T-cell (primary cell): ENCODE data around the gene TLK1. TPM values are rescaled to one million over a fixed set of nuclear protein-coding genes. Genes with fewer than 3 reads are reported as not detected.
A peak's percentile ranks its signal among the peaks of the same experiment; 100 is the strongest.
"Not testable (repeated sequence)": the region's sequence is repeated elsewhere in the genome, so short reads cannot be mapped to it uniquely, and the experiment has no call there.

Experiments used
- ATAC-seq, 4 experiments: fragments of 200-7000 bp in 3 of 4; fragments of 150-1000 bp in 1 of 4; cut with Tn5 transposase; replicated peaks in 1 of 4; 1 replicate in 3 of 4; 2 replicates in 1 of 4; pipeline ENCODE4 v1.10.0; 2021; ENCODE audit warnings: moderate library complexity in 3 of 4, mild to moderate bottlenecking in 2 of 4, moderate number of reproducible peaks in 1 of 4
- CTCF ChIA-PET, 2 donors: fragments of 300-600 bp; sonication (Branson Sonifier 250); formaldehyde crosslinking; loops; one replicate each; lab custom pipeline; 2022; ENCODE audit warnings: antibody characterized with exemption in 2 of 2; lab: Charles Lee
- POLR2A ChIA-PET, 2 donors: fragments of 300-600 bp; sonication (Branson Sonifier 250); formaldehyde crosslinking; loops; one replicate each; lab custom pipeline; 2022; ENCODE audit warnings: antibody characterized with exemption in 2 of 2; lab: Charles Lee
- DNase-seq, 35 experiments: peaks; one replicate each; pipeline versions ENCODE4 v3.0.0 to v3.0.0-alpha.2; 2013 to 2023
- H3K27ac ChIP-seq: one replicate; pipeline ENCODE4 v1.5.1; 2013; ENCODE audit warnings: low read length
- H3K27me3 ChIP-seq, 2 experiments: replicated peaks in 1 of 2; 1 replicate in 1 of 2; 2 replicates in 1 of 2; pipeline versions ENCODE4 v1.6.1 to v1.7.0; 2013; ENCODE audit warnings: low read length in 1 of 2, mixed read lengths in 1 of 2; ENCODE audit not compliant: control insufficient read depth in 2 of 2, insufficient read depth in 2 of 2; ENCODE audit errors: extremely low read depth in 1 of 2
- H3K36me3 ChIP-seq, 2 donors: 1 replicate in 1 of 2; 2 replicates in 1 of 2; pipeline versions ENCODE4 v1.6.1 to v1.7.0; 2013; ENCODE audit warnings: low read length in 1 of 2; ENCODE audit not compliant: control insufficient read depth in 2 of 2, insufficient read depth in 1 of 2; ENCODE audit errors: extremely low read depth in 1 of 2
- H3K4me1 ChIP-seq, 2 experiments: 1 replicate in 1 of 2; 2 replicates in 1 of 2; pipeline versions ENCODE4 v1.6.1 to v1.7.0; 2013; ENCODE audit warnings: low read length in 2 of 2, mixed read lengths in 1 of 2; ENCODE audit not compliant: insufficient read depth in 2 of 2, control insufficient read depth in 1 of 2; ENCODE audit errors: extremely low read depth in 1 of 2
- H3K4me3 ChIP-seq, 2 donors: 1 replicate in 1 of 2; 2 replicates in 1 of 2; pipeline versions ENCODE4 v1.5.1 to v1.7.0; 2013; ENCODE audit warnings: mild to moderate bottlenecking in 2 of 2, low read length in 1 of 2, moderate library complexity in 1 of 2; ENCODE audit not compliant: control insufficient read depth in 1 of 2; ENCODE audit errors: extremely low read depth in 1 of 2
- H3K9me3 ChIP-seq: 2 replicates; pipeline ENCODE4 v1.7.0; 2013
- H3K27ac Mint-ChIP-seq, 2 donors: one replicate each; pipeline ENCODE4 v1.8.0; 2020 to 2021; ENCODE audit warnings: mild to moderate bottlenecking in 2 of 2, mixed read lengths in 2 of 2
- H3K27me3 Mint-ChIP-seq, 2 donors: one replicate each; pipeline ENCODE4 v1.8.0; 2021 to 2022; ENCODE audit warnings: mixed read lengths in 2 of 2
- H3K36me3 Mint-ChIP-seq: one replicate; pipeline ENCODE4 v1.8.0; 2021; ENCODE audit warnings: mixed read lengths
- H3K4me1 Mint-ChIP-seq, 3 donors: one replicate each; pipeline ENCODE4 v1.8.0; 2020 to 2022; ENCODE audit warnings: mixed read lengths in 3 of 3, mild to moderate bottlenecking in 1 of 3
- H3K4me3 Mint-ChIP-seq, 3 donors: one replicate each; pipeline ENCODE4 v1.8.0; 2020 to 2022; ENCODE audit warnings: mild to moderate bottlenecking in 3 of 3, mixed read lengths in 3 of 3, moderate library complexity in 3 of 3
- H3K9me3 Mint-ChIP-seq, 3 donors: one replicate each; pipeline ENCODE4 v1.8.0; 2020 to 2022; ENCODE audit warnings: mixed read lengths in 3 of 3
- WGBS: methylation state at CpG from one replicate; pipeline ENCODE4 v1.1.5; 2013; ENCODE audit warnings: missing lambda C conversion rate; ENCODE audit not compliant: insufficient coverage; 5-methylcytosine and 5-hydroxymethylcytosine counted together
- total RNA-seq, 35 experiments: library from RNA in 6 of 35; stranded (reverse) in 6 of 35; fragments of 120-200 nt in 1 of 35; gene quantifications; one replicate each; pipeline versions ENCODE4 v1.2.1 to v1.2.4 and lab custom pipeline; 2013 to 2026

The TLK1 gene
- total RNA-seq, 5 donors from 2014 or later (not counting 1 experiment from before 2014, with no cell fraction given): 112 to 129 (median 120) TPM

- H3K27ac Mint-ChIP-seq: peak overlapping the region in 1 of 2 donors; percentile 59
- Histone ChIP-seq H3K9me3 (peaks cover 2% of the 10 kb centered on the region), H3K4me1 (peaks cover 6 to 8% of the 10 kb centered on the region in 2 experiments), H3K4me3 (no peak overlapping the region), H3K36me3 (peaks cover 0 to 6% of the 10 kb centered on the region in 2 donors), H3K27me3 (no peaks in the 10 kb centered on the region), H3K27ac (no peak overlapping the region)
- POLR2A ChIA-PET: no interaction called here
- H3K27me3 Mint-ChIP-seq: no peaks in the 10 kb centered on the region
- H3K4me3 Mint-ChIP-seq: no peak overlapping the region
- H3K36me3 Mint-ChIP-seq: peaks cover 52% of the 10 kb centered on the region
- ATAC-seq (no peak), DNase-seq (no peak)
- WGBS: no CpG with 5 or more reads among the region's 1 CpG
- peaks cover 0 to 14% (median 13%) of the 10 kb centered on the region in 3 donors for H3K9me3 Mint-ChIP-seq
- peaks cover 64 to 80% (median 68%) of the 10 kb centered on the region in 3 donors for H3K4me1 Mint-ChIP-seq
- CTCF ChIA-PET: no interaction called here
Measured at GRCh38 chr2:171104379-171104778, 56.3 kb downstream of the TLK1 start.

DNA sequence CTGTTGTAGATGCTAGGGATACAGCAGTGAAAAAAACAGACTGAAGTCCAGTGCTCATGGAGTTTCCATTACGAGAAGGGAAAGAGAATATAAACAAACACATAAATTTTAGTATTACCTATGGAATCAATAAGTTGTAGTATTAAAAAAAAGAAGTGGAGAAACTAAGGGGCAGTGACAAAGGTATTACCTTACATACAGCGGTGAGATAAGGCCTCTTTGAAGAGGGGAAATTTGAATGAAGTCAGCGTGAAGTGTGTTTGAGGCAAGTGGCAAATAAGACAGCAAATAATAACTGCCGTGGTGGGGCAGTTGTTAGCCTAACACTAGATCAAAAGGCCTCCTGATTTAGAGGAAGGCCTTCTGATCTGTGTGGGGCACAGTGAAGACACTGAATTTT is 57.9 kb downstream of the TLK1 start:
- H3K36me3 Mint-ChIP-seq: peaks cover 61% of the 10 kb centered on the region
- ChIA-PET POLR2A (no interaction called here), CTCF (no interaction called here)
- 8% methylated on average over 2 of the region's 4 CpGs for WGBS
- no peaks in the 10 kb centered on the region for H3K27me3 ChIP-seq
- H3K9me3 ChIP-seq: peaks cover 2% of the 10 kb centered on the region
- ATAC-seq (peak in 2 of 4 experiments; percentile 20 to 63), DNase-seq (peak in 1 of 35 experiments; percentile 43)
- H3K27me3 Mint-ChIP-seq: no peaks in the 10 kb centered on the region
- peaks cover 0 to 6% of the 10 kb centered on the region in 2 donors for H3K36me3 ChIP-seq
- peaks cover 5 to 8% of the 10 kb centered on the region in 2 experiments for H3K4me1 ChIP-seq
- H3K9me3 Mint-ChIP-seq: peaks cover 0 to 30% (median 23%) of the 10 kb centered on the region in 3 donors
- peak overlapping the region in 1 of 3 donors; percentile 8 for H3K4me3 Mint-ChIP-seq
- no peak overlapping the region for H3K27ac ChIP-seq
- no peak overlapping the region for H3K4me3 ChIP-seq
- H3K4me1 Mint-ChIP-seq: peaks cover 54 to 70% (median 59%) of the 10 kb centered on the region in 3 donors
- H3K27ac Mint-ChIP-seq: peak overlapping the region; percentile 12 to 78

GRCh38 chr2:171100370-171100769 is 60.3 kb downstream of the TLK1 start:
- Histone ChIP-seq H3K4me3 (no peak overlapping the region), H3K36me3 (peaks cover 0 to 6% of the 10 kb centered on the region in 2 donors), H3K27ac (no peak overlapping the region), H3K27me3 (no peaks in the 10 kb centered on the region), H3K4me1 (peaks cover 3 to 8% of the 10 kb centered on the region in 2 experiments), H3K9me3 (peaks cover 2% of the 10 kb centered on the region)
- H3K27me3 Mint-ChIP-seq: no peaks in the 10 kb centered on the region
- CTCF ChIA-PET: no interaction called here
- peaks cover 54% of the 10 kb centered on the region for H3K36me3 Mint-ChIP-seq
- POLR2A ChIA-PET: no interaction called here
- no peak for DNase-seq
- peaks cover 0 to 36% (median 25%) of the 10 kb centered on the region in 3 donors for H3K9me3 Mint-ChIP-seq
- H3K4me1 Mint-ChIP-seq: peaks cover 46 to 66% (median 51%) of the 10 kb centered on the region in 3 donors
- no peak overlapping the region for H3K27ac Mint-ChIP-seq
- 80% methylated on average over 1 of the region's 3 CpGs for WGBS
- no peak overlapping the region for H3K4me3 Mint-ChIP-seq
- no peak for ATAC-seq

DNA sequence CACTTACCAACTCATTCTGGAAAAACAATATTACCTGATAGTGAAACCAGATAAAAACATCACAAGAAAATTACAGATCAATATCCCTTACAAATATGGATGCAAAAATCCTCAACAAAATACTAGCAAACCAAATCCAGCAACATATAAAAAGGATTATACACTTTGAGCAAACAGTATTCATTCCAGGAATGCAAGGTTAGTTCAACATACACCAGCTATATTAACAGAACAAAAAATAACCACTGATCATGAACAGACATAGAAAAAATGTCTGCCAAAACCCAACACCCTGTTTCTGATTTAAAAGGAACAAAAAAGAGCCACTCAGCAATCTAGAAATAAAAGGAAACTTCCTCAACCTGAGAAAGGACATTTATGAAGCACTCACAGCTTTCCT is 62.1 kb downstream of the TLK1 start:
- ChIA-PET CTCF (interaction anchor here in 1 of 2 donors (0.7 kb wide), 1 partner anchor 469 kb away, joined by 3 read pairs; no protein-coding TSS in a partner anchor), POLR2A (no interaction called here)
- Histone ChIP-seq H3K4me1 (peaks cover 3 to 7% of the 10 kb centered on the region in 2 experiments), H3K36me3 (peaks cover 0 to 6% of the 10 kb centered on the region in 2 donors), H3K27ac (no peak overlapping the region), H3K27me3 (no peaks in the 10 kb centered on the region), H3K9me3 (peaks cover 2% of the 10 kb centered on the region), H3K4me3 (no peak overlapping the region)
- Mint-ChIP-seq H3K27ac (no peak overlapping the region), H3K9me3 (peaks cover 0 to 32% (median 22%) of the 10 kb centered on the region in 3 donors), H3K27me3 (no peaks in the 10 kb centered on the region), H3K4me1 (peaks cover 49 to 61% (median 53%) of the 10 kb centered on the region in 3 donors), H3K36me3 (peaks cover 50% of the 10 kb centered on the region), H3K4me3 (no peak overlapping the region)
- ATAC-seq: no peak
- DNase-seq: no peak

DNA sequence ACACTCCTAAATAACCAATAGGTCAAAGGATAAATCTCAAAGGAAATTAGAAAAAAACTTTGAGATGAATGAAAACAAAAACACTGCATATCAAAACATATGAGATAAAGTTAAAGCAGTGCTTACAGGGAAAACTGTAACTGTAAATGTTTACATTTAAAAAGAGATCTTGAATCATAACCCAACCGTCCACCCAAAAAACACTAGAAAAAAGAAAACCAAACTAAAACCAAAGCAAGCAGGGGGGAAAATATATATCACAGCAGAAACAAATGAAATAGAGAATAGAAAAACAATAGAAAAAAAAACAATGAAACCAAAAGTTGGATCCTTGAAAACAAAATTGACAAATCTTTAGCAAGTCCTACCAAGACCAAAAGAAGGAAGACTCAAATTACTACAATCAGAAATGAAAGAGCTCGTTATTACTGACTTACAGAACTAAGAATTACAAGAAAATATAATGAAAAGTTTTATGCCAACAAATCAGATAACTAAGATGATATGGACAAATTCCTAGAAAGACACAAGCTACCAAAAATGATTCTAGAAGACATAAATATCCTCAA is 65.6 kb downstream of the TLK1 start:
- CTCF ChIA-PET: interaction anchor here (0.9 to 1.0 kb wide), 2 partner anchors 8 kb away, joined by 3 to 5 read pairs; no protein-coding TSS in a partner anchor
- Mint-ChIP-seq H3K4me3 (peak overlapping the region in 1 of 3 donors; percentile 27), H3K27me3 (no peaks in the 10 kb centered on the region), H3K9me3 (peaks cover 0 to 28% (median 19%) of the 10 kb centered on the region in 3 donors), H3K27ac (no peak overlapping the region), H3K36me3 (peaks cover 51% of the 10 kb centered on the region), H3K4me1 (peaks cover 42 to 52% (median 50%) of the 10 kb centered on the region in 3 donors)
- no peaks in the 10 kb centered on the region for H3K4me1 ChIP-seq
- H3K27ac ChIP-seq: no peak overlapping the region
- H3K4me3 ChIP-seq: no peak overlapping the region
- H3K36me3 ChIP-seq: peaks cover 0 to 6% of the 10 kb centered on the region in 2 donors
- peaks cover 2% of the 10 kb centered on the region for H3K9me3 ChIP-seq
- ATAC-seq: no peak
- no peaks in the 10 kb centered on the region for H3K27me3 ChIP-seq
- POLR2A ChIA-PET: no interaction called here
- DNase-seq: no peak
- WGBS: no CpG with 5 or more reads among the region's 2 CpGs

DNA sequence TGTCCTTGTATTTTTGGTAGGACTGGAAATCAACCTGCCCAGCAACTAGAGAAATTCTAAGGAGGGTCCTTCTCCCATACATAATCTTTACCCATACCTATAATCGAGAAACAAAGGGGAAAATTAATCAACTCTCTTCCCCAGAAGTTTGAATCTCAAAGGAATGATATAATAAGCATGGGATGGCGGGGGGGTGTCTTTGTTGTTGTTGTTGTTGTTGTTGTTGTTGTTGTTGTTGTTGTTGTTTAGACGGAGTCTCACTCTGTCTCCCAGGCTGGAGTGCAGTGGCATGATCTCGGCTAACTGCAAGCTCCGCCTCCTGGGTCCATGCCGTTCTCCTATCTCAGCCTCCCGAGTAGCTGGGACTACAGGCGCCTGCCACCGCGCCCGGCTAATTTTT is 69.2 kb downstream of the TLK1 start:
- POLR2A ChIA-PET, CTCF ChIA-PET, DNase-seq, H3K9me3 ChIP-seq, ATAC-seq, H3K4me3 ChIP-seq, H3K27me3 Mint-ChIP-seq, H3K27ac ChIP-seq, H3K4me3 Mint-ChIP-seq, H3K27me3 ChIP-seq, H3K9me3 Mint-ChIP-seq, H3K36me3 ChIP-seq: not testable (repeated sequence)
- no CpG with 5 or more reads among the region's 11 CpGs for WGBS
- peaks cover 8 to 20% of the 10 kb centered on the region in 2 experiments for H3K4me1 ChIP-seq
- H3K4me1 Mint-ChIP-seq: peaks cover 69 to 74% (median 70%) of the 10 kb centered on the region in 3 donors
- peaks cover 21% of the 10 kb centered on the region for H3K36me3 Mint-ChIP-seq
- H3K27ac Mint-ChIP-seq: peak overlapping the region in 1 of 2 donors; percentile 19
